ENCODE measurements around the gene GLI3. TPM values are rescaled to one million over a fixed set of nuclear protein-coding genes. Genes with fewer than 3 reads are reported as not detected.

Gene GLI3
- total and polyA plus RNA-seq, 2 of the 8 experiments (the other 6 are each of a cell fraction or from before 2014, with no cell fraction given), result 8.0 to 31.1 TPM

- Histone ChIP-seq H3K9ac (replicated peaks in 1 of 4; ENCODE audit: extremely low read depth in 1 of 4, low read depth in 3 of 4, low read length in 3 of 4) (no peak overlapping the region), H3K4me2 (ENCODE audit: insufficient read depth in 1 of 2, low read depth in 2 of 2, low read length in 2 of 2) (no peak overlapping the region)
Observed at GRCh38 chr7:42219447-42219846, 17.6 kb downstream of the GLI3 start.

More at GRCh38 chr7:42219447-42219846, 17.6 kb downstream of the GLI3 start:
- POLR2A ChIA-PET (ENCODE audit: partially characterized antibody), result interaction anchor here (0.7 kb wide), 1 partner anchor 1253 kb away, joined by 3 read pairs; no protein-coding TSS in a partner anchor
- Histone ChIP-seq H3K79me1 (ENCODE audit: low read depth, low read length) (peaks cover 4% of the 10 kb centered on the region), H3K79me2 (ENCODE audit: control insufficient read depth in 1 of 2, insufficient read depth in 2 of 2, low read length in 2 of 2) (peaks cover 0 to 53% of the 10 kb centered on the region in 2 experiments; a peak in 2 of 4 replicates), H2BK120ac (replicated peaks; ENCODE audit: low read depth, low read length) (no peak overlapping the region), H3K9me3 (ENCODE audit: insufficient read depth in 2 of 2, low read depth in 1 of 2, low read length in 1 of 2) (no peaks in the 10 kb centered on the region), H2AFZ (ENCODE audit: low read length) (no peak overlapping the region), H4K8ac (ENCODE audit: extremely low read depth, insufficient read depth, low read length) (no peak overlapping the region), H2BK5ac (ENCODE audit: low read depth, low read length) (no peak overlapping the region), H4K5ac (ENCODE audit: insufficient read length, low read depth, low read length) (no peak overlapping the region), H2BK20ac (ENCODE audit: low read length) (no peak overlapping the region), H3K36me3 (ENCODE audit: control insufficient read depth in 2 of 4, insufficient read depth in 4 of 4, low read length in 3 of 4) (0 out of 8 replicates have a peak, but pooled peaks cover 0 to 3% (median 0%) of the 10 kb centered on the region in 4 experiments), H2AK5ac (ENCODE audit: low read depth, low read length) (no peak overlapping the region), H3K14ac (ENCODE audit: insufficient read length) (no peak overlapping the region), H3K4me1 (replicated peaks in 1 of 4; ENCODE audit: control insufficient read depth in 3 of 4, insufficient read depth in 4 of 4, low read length in 3 of 4) (peaks cover 13 to 29% (median 26%) of the 10 kb centered on the region in 4 experiments), H4K20me1 (replicated peaks in 1 of 2; ENCODE audit: control insufficient read depth in 1 of 2, insufficient read depth in 2 of 2, low read length in 2 of 2) (peaks cover 0 to 2% of the 10 kb centered on the region in 2 experiments), H3K23me2 (ENCODE audit: low read depth, low read length) (peaks cover 4% of the 10 kb centered on the region), H2BK12ac (ENCODE audit: low read depth, low read length) (no peak overlapping the region), H3K4me3 (ENCODE audit: extremely low read depth in 1 of 4, insufficient read depth in 2 of 4, low read depth in 3 of 4, low read length in 4 of 4) (no peak overlapping the region), H3K56ac (replicated peaks; ENCODE audit: insufficient read length, low read depth, low read length) (no peak overlapping the region), H3K27me3 (replicated peaks in 1 of 4; ENCODE audit: control insufficient read depth in 3 of 4, extremely low read depth in 1 of 4, insufficient read depth in 3 of 4, low read length in 3 of 4) (no peaks in the 10 kb centered on the region), H3K18ac (ENCODE audit: extremely low read depth, low read length) (no peak overlapping the region), H2BK15ac (ENCODE audit: low read length) (no peak overlapping the region), H3K4ac (replicated peaks; ENCODE audit: insufficient read length, low read depth, low read length) (no peak overlapping the region), H3K27ac (ENCODE audit: low read depth, low read length) (no peak overlapping the region), H4K91ac (replicated peaks; ENCODE audit: insufficient read length, low read length) (no peak overlapping the region), H3K23ac (ENCODE audit: insufficient read length) (no peak overlapping the region)
- WGBS, 2 experiments (ENCODE audit: extremely low coverage in 1 of 2, insufficient coverage in 1 of 2, insufficient read length in 1 of 2, insufficient replicate concordance in 2 of 2, low coverage in 1 of 2, low lambda C conversion rate in 2 of 2, missing lambda C conversion rate in 1 of 2), result 89% methylated on average over 3 of the region's 3 CpGs; no CpG with 5 or more reads in 1 of the 2 experiments
- TF ChIP-seq, protein P1, sequence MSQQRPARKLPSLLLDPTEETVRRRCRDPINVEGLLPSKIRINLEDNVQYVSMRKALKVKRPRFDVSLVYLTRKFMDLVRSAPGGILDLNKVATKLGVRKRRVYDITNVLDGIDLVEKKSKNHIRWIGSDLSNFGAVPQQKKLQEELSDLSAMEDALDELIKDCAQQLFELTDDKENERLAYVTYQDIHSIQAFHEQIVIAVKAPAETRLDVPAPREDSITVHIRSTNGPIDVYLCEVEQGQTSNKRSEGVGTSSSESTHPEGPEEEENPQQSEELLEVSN (IDR thresholded peaks at IDR 0.05), result no peak
- TF ChIP-seq JUND (IDR thresholded peaks at IDR 0.05; ENCODE audit: low read length), result no peak
- TF ChIP-seq POLR2AphosphoS5 (IDR thresholded peaks at IDR 0.05; ENCODE audit: low read depth, low read length), result no peak
- no peak for TF ChIP-seq CHD2 (IDR thresholded peaks at IDR 0.05; ENCODE audit: low read length)
- no peak for TF ChIP-seq SRF (IDR thresholded peaks at IDR 0.05; ENCODE audit: low read depth, low read length)
- TF ChIP-seq CEBPB (IDR thresholded peaks at IDR 0.05; ENCODE audit: low read depth, low read length), result no peak
- TF ChIP-seq SIRT6 (IDR thresholded peaks at IDR 0.05; ENCODE audit: low read length), result no peak
- no peak for TF ChIP-seq TCF12 (IDR thresholded peaks at IDR 0.05; ENCODE audit: low read depth, low read length)
- CTCF ChIA-PET (ENCODE audit: partially characterized antibody), result interaction anchor here (0.8 to 1.2 kb wide), 2 partner anchors 17 to 195 kb away, joined by 3 to 4 read pairs; no protein-coding TSS in a partner anchor
- DNase-seq (ENCODE audit: low read depth in 1 of 2, low spot score in 2 of 2), result no peak
- no peak for FAIRE-seq
